ENCODE data around the gene ENO3.

The ENO3 gene

DNA sequence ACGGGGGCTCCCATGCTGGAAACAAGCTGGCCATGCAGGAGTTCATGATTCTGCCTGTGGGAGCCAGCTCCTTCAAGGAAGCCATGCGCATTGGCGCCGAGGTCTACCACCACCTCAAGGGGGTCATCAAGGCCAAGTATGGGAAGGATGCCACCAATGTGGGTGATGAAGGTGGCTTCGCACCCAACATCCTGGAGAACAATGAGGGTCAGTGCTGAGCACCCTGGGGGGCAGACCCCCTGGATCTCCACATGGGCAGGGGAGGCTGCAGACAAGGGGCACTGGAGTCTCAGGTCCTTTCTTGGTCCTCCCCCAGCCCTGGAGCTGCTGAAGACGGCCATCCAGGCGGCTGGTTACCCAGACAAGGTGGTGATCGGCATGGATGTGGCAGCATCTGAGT lies 4.2 kb downstream of the ENO3 start:
- peaks cover 11 to 14% of the 10 kb centered on the region in 2 donors for H3K4me1 ChIP-seq (ENCODE audit: control insufficient read depth in 1 of 2, insufficient read depth in 2 of 2, low read length in 2 of 2)
- H3K27ac ChIP-seq (ENCODE audit: low read length) = no peak overlapping the region
- H3K9me3 ChIP-seq (ENCODE audit: control insufficient read depth in 1 of 2, low read length in 2 of 2) = no peaks in the 10 kb centered on the region
- no peaks in the 10 kb centered on the region for H3K27me3 ChIP-seq (ENCODE audit: low read depth, low read length)
- no peak overlapping the region for H3K4me3 ChIP-seq (ENCODE audit: low read depth in 1 of 2, low read length in 2 of 2)
- peaks cover 4 to 20% of the 10 kb centered on the region in 2 donors for H3K36me3 ChIP-seq (ENCODE audit: control insufficient read depth in 1 of 2, insufficient read depth in 2 of 2, low read length in 2 of 2)

DNA sequence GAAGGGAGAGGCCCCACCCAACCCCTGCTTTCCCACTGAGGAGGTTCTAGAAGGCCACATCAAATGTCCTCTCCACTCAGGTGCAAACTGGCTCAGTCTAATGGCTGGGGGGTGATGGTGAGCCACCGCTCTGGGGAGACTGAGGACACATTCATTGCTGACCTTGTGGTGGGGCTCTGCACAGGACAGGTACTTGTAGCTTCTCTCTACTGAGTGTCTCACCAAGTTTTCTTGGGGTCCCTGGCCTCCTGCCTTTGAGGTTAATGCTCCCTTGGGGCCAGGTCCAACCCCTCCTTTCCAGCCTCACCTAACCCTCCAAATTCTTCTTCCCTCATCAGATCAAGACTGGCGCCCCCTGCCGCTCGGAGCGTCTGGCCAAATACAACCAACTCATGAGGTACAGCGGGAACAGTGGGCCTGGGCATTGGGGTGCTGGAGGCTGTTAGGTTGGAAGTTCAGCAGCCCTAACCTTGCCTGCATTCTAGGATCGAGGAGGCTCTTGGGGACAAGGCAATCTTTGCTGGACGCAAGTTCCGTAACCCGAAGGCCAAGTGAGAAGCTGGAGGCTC lies 5.7 kb downstream of the ENO3 start:
- H3K27me3 ChIP-seq (ENCODE audit: low read depth, low read length) = no peaks in the 10 kb centered on the region
- H3K27ac ChIP-seq (ENCODE audit: low read length) = no peak overlapping the region
- no peak overlapping the region for H3K4me3 ChIP-seq (ENCODE audit: low read depth in 1 of 2, low read length in 2 of 2)
- no peaks in the 10 kb centered on the region for H3K9me3 ChIP-seq (ENCODE audit: control insufficient read depth in 1 of 2, low read length in 2 of 2)
- peaks cover 13 to 29% of the 10 kb centered on the region in 2 donors for H3K36me3 ChIP-seq (ENCODE audit: control insufficient read depth in 1 of 2, insufficient read depth in 2 of 2, low read length in 2 of 2)
- no peaks in the 10 kb centered on the region for H3K4me1 ChIP-seq (ENCODE audit: control insufficient read depth in 1 of 2, insufficient read depth in 2 of 2, low read length in 2 of 2)

DNA sequence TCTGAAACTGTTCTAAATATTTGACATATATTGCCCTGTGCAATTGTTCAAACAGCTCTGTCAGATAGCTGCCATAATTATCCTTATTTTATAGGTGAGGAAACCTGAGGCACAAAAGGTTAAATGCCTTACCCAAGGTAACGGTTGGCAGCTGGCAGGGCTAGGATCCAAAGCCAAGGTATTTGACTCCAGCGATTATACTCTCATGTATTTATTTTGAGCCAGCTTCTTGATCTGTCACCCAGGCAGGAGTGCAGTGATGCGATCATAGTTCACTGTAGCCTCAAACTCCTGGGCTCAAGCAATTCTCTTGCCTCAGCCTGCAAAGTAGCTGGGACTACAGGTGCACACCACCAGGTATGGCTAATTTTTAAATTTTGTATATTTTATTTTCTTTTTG lies 7.2 kb downstream of the ENO3 start:
- peaks cover 13 to 29% of the 10 kb centered on the region in 2 donors for H3K36me3 ChIP-seq (ENCODE audit: control insufficient read depth in 1 of 2, insufficient read depth in 2 of 2, low read length in 2 of 2)
- H3K4me1 ChIP-seq (ENCODE audit: control insufficient read depth in 1 of 2, insufficient read depth in 2 of 2, low read length in 2 of 2) = no peaks in the 10 kb centered on the region
- H3K27me3 ChIP-seq (ENCODE audit: low read depth, low read length) = no peaks in the 10 kb centered on the region
- no peak overlapping the region for H3K4me3 ChIP-seq (ENCODE audit: low read depth in 1 of 2, low read length in 2 of 2)
- no peaks in the 10 kb centered on the region for H3K9me3 ChIP-seq (ENCODE audit: control insufficient read depth in 1 of 2, low read length in 2 of 2)
- H3K27ac ChIP-seq (ENCODE audit: low read length) = no peak overlapping the region

- no peaks in the 10 kb centered on the region for H3K9me3 ChIP-seq (ENCODE audit: control insufficient read depth in 1 of 2, low read length in 2 of 2)
- no peak overlapping the region for H3K4me3 ChIP-seq (ENCODE audit: low read depth in 1 of 2, low read length in 2 of 2)
- H3K27ac ChIP-seq (ENCODE audit: low read length) = no peak overlapping the region
- peaks cover 13 to 29% of the 10 kb centered on the region in 2 donors for H3K36me3 ChIP-seq (ENCODE audit: control insufficient read depth in 1 of 2, insufficient read depth in 2 of 2, low read length in 2 of 2)
- no peaks in the 10 kb centered on the region for H3K27me3 ChIP-seq (ENCODE audit: low read depth, low read length)
- no peaks in the 10 kb centered on the region for H3K4me1 ChIP-seq (ENCODE audit: control insufficient read depth in 1 of 2, insufficient read depth in 2 of 2, low read length in 2 of 2)
Observed at GRCh38 chr17:4959261-4959965, 8.5 kb downstream of the ENO3 start.

DNA sequence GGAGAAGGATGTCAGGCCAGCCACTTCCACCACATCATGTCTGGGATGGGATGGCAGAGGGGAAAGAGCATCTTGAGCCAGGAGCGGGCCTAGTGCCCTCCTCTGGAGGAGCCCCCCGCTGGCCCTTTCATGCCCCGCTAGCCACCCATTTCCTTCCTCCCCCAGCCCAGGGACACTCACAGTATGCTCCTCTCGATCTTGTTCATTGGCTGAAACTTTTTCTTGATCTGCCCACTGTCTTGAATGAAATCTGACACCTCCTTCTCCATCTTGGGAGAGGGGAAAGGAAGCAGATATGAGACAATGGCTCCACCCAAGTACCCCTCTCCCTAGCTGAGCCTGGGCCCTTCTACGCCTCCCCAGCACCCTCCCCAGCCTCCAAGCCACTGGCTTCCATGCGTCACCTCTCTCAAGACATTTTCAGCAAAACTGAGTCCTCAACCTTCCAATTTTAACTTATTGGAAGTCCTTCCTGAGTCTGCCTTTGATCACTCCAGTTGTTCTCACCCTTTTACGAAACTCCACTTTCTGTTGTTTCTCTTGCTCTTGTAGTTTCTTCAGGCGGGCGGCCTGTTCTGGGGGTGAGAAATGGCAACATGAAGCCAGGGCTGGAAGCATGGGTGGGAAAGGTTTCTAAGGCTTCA lies 9.5 kb downstream of the ENO3 start:
- H3K27me3 ChIP-seq (ENCODE audit: low read depth, low read length) = no peaks in the 10 kb centered on the region
- H3K4me1 ChIP-seq (ENCODE audit: control insufficient read depth in 1 of 2, insufficient read depth in 2 of 2, low read length in 2 of 2) = peaks cover 0 to 2% of the 10 kb centered on the region in 2 donors
- H3K27ac ChIP-seq (ENCODE audit: low read length) = no peak overlapping the region
- H3K36me3 ChIP-seq (ENCODE audit: control insufficient read depth in 1 of 2, insufficient read depth in 2 of 2, low read length in 2 of 2) = peaks cover 13 to 29% of the 10 kb centered on the region in 2 donors
- no peaks in the 10 kb centered on the region for H3K9me3 ChIP-seq (ENCODE audit: control insufficient read depth in 1 of 2, low read length in 2 of 2)
- no peak overlapping the region for H3K4me3 ChIP-seq (ENCODE audit: low read depth in 1 of 2, low read length in 2 of 2)

DNA sequence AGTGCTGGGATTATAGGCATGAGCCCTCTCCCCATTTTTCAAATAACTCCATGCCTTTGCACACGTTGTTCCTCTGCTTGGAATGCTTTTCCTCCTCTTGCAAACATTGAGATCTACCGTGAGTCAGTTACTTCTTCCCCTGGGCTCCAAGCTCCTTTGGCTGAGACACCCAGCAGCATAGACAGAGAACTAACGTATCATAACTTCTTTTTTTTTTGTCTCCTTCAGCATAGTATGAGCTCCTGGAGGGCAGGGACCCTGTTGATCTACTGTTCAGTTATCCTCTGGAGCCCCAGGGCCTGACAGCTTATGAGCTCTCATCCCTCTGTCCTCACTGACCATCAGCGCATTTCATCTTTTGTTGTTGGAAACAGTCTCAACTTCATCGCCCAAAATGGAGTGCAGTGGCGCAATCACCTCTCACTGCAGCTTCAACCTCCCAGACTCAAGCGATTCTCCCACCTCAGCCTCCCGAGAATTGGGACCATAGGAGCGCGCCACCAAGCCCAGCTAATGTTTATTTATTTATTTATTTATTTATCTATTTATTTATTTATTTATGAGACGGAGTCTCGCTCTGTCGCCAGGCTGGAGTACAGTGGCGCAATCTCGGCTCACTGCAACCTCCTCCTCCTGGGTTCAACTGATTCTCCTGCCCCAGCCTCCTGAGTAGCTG lies 14.5 kb downstream of the ENO3 start:
- no peaks in the 10 kb centered on the region for H3K9me3 ChIP-seq (ENCODE audit: control insufficient read depth in 1 of 2, low read length in 2 of 2)
- no peaks in the 10 kb centered on the region for H3K27me3 ChIP-seq (ENCODE audit: low read depth, low read length)
- H3K4me1 ChIP-seq (ENCODE audit: control insufficient read depth in 1 of 2, insufficient read depth in 2 of 2, low read length in 2 of 2) = peaks cover 15 to 25% of the 10 kb centered on the region in 2 donors
- no peak overlapping the region for H3K27ac ChIP-seq (ENCODE audit: low read length)
- H3K36me3 ChIP-seq (ENCODE audit: control insufficient read depth in 1 of 2, insufficient read depth in 2 of 2, low read length in 2 of 2) = peaks cover 17 to 20% of the 10 kb centered on the region in 2 donors
- no peak overlapping the region for H3K4me3 ChIP-seq (ENCODE audit: low read depth in 1 of 2, low read length in 2 of 2)

DNA sequence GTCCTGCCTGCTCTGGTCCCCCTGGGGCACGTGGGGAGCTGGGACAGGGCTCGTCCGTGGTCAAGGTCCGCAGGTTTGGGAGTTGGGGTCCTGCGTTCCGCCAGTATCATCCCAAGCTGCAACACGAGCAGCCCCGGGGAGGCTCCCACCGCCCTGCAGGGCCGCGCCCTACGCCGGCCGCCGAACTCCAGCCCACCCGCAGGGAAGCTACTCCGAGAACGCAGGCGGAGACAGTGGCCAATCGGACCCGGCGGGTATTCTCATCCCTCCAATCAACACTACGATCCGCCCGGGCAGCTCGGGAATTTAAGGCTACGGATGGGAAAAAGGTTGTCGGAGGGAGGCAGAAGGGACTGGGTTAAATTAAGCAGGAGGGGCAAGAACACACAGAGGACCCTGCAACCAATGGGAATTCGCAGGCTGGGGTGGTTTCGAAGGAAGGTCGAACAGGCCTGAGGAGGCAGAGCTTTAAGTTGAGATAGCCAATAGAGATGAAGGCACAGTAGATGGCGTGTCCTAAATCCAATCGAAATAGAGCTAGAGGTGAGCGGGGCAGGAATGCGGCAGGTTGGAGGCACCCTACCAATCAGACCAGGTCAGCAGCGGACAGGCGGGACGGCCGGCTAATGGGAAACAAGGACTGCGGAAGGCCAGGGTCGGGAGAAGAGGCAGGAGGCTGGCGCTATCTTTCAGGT lies 16.1 kb downstream of the ENO3 start:
- Histone ChIP-seq H3K9me3 (ENCODE audit: control insufficient read depth in 1 of 2, low read length in 2 of 2) (no peaks in the 10 kb centered on the region), H3K27ac (ENCODE audit: low read length) (peak overlapping the region; percentile 98), H3K36me3 (ENCODE audit: control insufficient read depth in 1 of 2, insufficient read depth in 2 of 2, low read length in 2 of 2) (peaks cover 13 to 16% of the 10 kb centered on the region in 2 donors), H3K4me1 (ENCODE audit: control insufficient read depth in 1 of 2, insufficient read depth in 2 of 2, low read length in 2 of 2) (peaks cover 15 to 32% of the 10 kb centered on the region in 2 donors), H3K27me3 (ENCODE audit: low read depth, low read length) (no peaks in the 10 kb centered on the region), H3K4me3 (ENCODE audit: low read depth in 1 of 2, low read length in 2 of 2) (peak overlapping the region; percentile 72 to 90)

DNA sequence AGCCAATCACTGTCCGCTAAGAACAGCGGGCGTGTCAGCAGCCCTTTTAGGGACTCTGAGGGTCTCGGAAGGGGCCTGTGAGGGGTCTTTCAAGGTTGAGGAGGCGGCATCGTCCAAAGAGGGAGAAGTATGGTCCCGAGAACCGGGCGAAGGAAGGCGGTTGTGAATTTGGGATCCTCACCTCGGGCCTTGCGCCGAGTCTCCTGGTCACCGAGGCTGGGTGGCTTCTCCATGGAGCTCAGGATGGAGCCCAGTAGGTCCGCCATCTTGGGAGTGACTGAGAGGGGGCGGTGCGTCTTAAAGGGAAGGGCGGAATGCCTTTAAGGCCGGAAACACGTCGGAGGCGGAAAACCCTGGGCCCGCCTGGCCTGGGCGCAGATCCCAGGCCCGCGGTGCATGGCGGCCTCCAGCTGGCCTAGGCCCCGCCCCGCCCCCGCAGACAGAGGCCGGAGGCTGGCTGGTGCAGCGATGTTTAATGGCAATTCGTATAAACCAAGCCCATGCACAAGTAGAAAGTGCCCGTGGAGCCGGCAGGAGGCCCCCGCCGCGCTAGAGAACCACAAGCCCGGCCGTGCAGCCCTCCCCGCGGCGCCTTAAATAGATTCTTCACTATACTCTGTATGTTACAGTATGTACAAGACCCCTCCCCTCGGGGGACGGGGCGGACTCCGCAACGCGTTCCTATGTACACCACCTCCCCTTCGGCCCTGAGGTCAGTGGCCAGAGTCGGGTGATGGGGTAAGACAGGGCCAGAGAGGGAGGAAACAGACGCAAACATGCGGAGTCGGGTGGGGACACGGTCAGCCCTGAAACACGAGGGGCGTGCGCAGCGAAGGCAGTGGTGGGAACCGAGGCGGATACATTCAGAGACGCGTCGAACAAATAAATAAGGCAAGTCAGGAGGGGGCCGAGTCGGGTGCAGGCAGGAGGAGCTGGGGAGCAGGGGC lies 16.9 kb downstream of the ENO3 start, which contains the start of gene SPAG7:
Gene SPAG7 (minus strand): TSS at position 279 of the 947 bp plus-strand sequence. CDS start 13 bp downstream, at position 266.
- Histone ChIP-seq H3K27ac (ENCODE audit: low read length) (peak within 1 kb of the TSS; percentile 98), H3K27me3 (ENCODE audit: low read depth, low read length) (no peaks in the 10 kb centered on the region), H3K4me3 (ENCODE audit: low read depth in 1 of 2, low read length in 2 of 2) (peak within 1 kb of the TSS; percentile 72 to 90), H3K9me3 (ENCODE audit: control insufficient read depth in 1 of 2, low read length in 2 of 2) (no peaks in the 10 kb centered on the region), H3K4me1 (ENCODE audit: control insufficient read depth in 1 of 2, insufficient read depth in 2 of 2, low read length in 2 of 2) (peaks cover 15 to 33% of the 10 kb centered on the region in 2 donors), H3K36me3 (ENCODE audit: control insufficient read depth in 1 of 2, insufficient read depth in 2 of 2, low read length in 2 of 2) (peaks cover 22 to 24% of the 10 kb centered on the region in 2 donors)

DNA sequence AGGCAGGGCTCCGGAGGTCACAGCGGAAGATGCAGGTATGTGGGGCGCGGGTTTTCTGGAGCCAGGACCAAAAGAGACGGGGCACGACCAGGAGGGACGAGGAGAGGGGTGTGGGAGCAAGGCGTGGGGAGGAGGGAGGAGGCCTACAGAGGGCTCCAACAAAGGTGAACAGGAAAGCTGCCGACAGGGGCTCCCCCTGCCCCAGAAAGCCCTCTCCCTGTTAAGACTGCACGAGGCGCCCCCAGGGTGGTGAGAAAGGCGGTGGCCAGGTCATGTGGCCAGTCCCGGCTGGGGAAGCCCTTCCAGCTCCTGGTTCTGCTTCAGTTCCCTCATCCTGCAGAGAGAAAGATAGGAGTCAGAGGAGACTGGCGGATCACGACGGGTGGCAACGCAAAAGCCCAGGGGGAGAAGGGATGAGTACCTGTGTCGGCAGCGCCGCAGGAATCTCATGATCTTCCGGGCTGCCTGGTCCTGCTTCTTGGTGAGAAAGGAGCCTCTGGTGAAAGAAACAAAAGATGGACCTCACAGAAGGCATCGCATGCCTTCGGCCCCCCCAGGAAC lies 17.6 kb downstream of the ENO3 start:
- peak overlapping the region; percentile 72 to 90 for H3K4me3 ChIP-seq (ENCODE audit: low read depth in 1 of 2, low read length in 2 of 2)
- H3K27ac ChIP-seq (ENCODE audit: low read length) = peak overlapping the region; percentile 89
- peaks cover 28 to 32% of the 10 kb centered on the region in 2 donors for H3K36me3 ChIP-seq (ENCODE audit: control insufficient read depth in 1 of 2, insufficient read depth in 2 of 2, low read length in 2 of 2)

DNA sequence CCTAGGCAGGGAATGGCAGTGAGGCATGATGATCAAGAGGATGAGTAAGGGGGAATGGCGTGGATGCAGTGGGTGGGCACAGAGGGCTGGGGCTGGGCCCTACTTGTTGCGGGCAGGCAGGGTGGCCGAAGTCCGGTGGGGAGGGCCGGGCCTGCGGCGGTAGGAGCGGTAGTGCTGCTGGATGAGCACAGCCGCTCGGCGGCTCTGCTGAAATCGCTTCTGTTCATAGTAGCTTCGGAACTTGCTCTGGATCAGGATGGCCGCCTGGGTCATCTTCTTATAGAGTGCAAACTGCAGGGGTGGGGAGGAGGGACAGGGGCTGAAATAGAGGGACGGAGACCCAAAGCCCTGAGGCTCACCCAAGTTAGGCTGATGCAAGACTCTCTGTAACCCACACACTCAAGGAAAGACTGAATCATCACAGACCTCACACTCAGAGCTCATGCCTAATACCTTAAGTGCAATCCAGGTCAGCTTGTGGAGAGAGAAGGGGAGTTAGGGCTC lies 18.2 kb downstream of the ENO3 start:
- Histone ChIP-seq H3K4me1 (ENCODE audit: control insufficient read depth in 1 of 2, insufficient read depth in 2 of 2, low read length in 2 of 2) (peaks cover 15 to 46% of the 10 kb centered on the region in 2 donors), H3K36me3 (ENCODE audit: control insufficient read depth in 1 of 2, insufficient read depth in 2 of 2, low read length in 2 of 2) (peaks cover 32 to 36% of the 10 kb centered on the region in 2 donors), H3K27ac (ENCODE audit: low read length) (peak overlapping the region; percentile 89), H3K27me3 (ENCODE audit: low read depth, low read length) (no peaks in the 10 kb centered on the region), H3K9me3 (ENCODE audit: control insufficient read depth in 1 of 2, low read length in 2 of 2) (no peaks in the 10 kb centered on the region), H3K4me3 (ENCODE audit: low read depth in 1 of 2, low read length in 2 of 2) (peak overlapping the region; percentile 72 to 90)

More for the DNA sequence above, 17.6 kb downstream of the ENO3 start:
- no peaks in the 10 kb centered on the region for H3K27me3 ChIP-seq (ENCODE audit: low read depth, low read length)
- no peaks in the 10 kb centered on the region for H3K9me3 ChIP-seq (ENCODE audit: control insufficient read depth in 1 of 2, low read length in 2 of 2)
- H3K4me1 ChIP-seq (ENCODE audit: control insufficient read depth in 1 of 2, insufficient read depth in 2 of 2, low read length in 2 of 2) = peaks cover 15 to 40% of the 10 kb centered on the region in 2 donors

Measured in muscle layer of duodenum (tissue), 2 donors.